Left ventricle myocardium inferior (tissue), 1 donor: ENCODE measurements around the gene FAM163B. TPM values are rescaled to one million over a fixed set of nuclear protein-coding genes. Genes with fewer than 3 reads are reported as not detected.

Experiments used
- DNase-seq: peaks from one replicate; pipeline ENCODE4 v3.0.0-alpha.2; 2020
- H3K27ac ChIP-seq: fragments of 200-600 bp; replicated peaks from 2 replicates; pipeline ENCODE4 v1.8.0; 2021
- H3K27me3 ChIP-seq: fragments of 200-600 bp; 2 replicates; pipeline ENCODE4 v1.8.0; 2021; ENCODE audit warnings: low read depth
- H3K36me3 ChIP-seq: fragments of 200-600 bp; 2 replicates; pipeline ENCODE4 v1.8.0; 2021
- H3K4me1 ChIP-seq: fragments of 200-600 bp; 2 replicates; pipeline ENCODE4 v1.8.0; 2021
- H3K4me3 ChIP-seq: fragments of 200-600 bp; 2 replicates; pipeline ENCODE4 v1.8.0; 2021; ENCODE audit warnings: mild to moderate bottlenecking, moderate library complexity
- H3K9me3 ChIP-seq: fragments of 200-600 bp; replicated peaks from 2 replicates; pipeline ENCODE4 v1.8.0; 2021
- CTCF ChIP-seq: fragments of 200-600 bp; IDR thresholded peaks from 2 replicates; pipeline ENCODE4 v1.8.0; 2021; ENCODE audit warnings: antibody characterized with exemption, mild to moderate bottlenecking, borderline replicate concordance
- intact Hi-C: fragments of 100-400 bp; cut with micrococcal nuclease; formaldehyde crosslinking; loops from one replicate; pipeline ENCODE4 v1.11.0; 2022
- total RNA-seq: library from RNA; stranded (reverse); fragmentation: NEBNext Ultra II Directional; extraction: Animal tissue kit (Norgen Biotek cat#: 25700); gene quantifications from one replicate; pipeline ENCODE4 v1.2.1, GENCODE V29; 2021
- donor health status: DM: no; HTN: yes; CAD: no; lungs with severe emphysema.

The FAM163B gene
- total RNA-seq, 1 donor from 2014 or later, result not detected

GRCh38 chr9:133591985-133592384 lies 17.2 kb downstream of the FAM163B start:
- peaks cover 9% of the 10 kb centered on the region for H3K9me3 ChIP-seq
- DNase-seq, result no peak
- H3K27ac ChIP-seq, result no peak overlapping the region
- no peaks in the 10 kb centered on the region for H3K4me1 ChIP-seq
- TF ChIP-seq CTCF, result no peak
- intact Hi-C loops, result no loop called here
- H3K36me3 ChIP-seq, result no peaks in the 10 kb centered on the region
- peaks cover 70% of the 10 kb centered on the region for H3K27me3 ChIP-seq
- H3K4me3 ChIP-seq, result no peak overlapping the region

DNA sequence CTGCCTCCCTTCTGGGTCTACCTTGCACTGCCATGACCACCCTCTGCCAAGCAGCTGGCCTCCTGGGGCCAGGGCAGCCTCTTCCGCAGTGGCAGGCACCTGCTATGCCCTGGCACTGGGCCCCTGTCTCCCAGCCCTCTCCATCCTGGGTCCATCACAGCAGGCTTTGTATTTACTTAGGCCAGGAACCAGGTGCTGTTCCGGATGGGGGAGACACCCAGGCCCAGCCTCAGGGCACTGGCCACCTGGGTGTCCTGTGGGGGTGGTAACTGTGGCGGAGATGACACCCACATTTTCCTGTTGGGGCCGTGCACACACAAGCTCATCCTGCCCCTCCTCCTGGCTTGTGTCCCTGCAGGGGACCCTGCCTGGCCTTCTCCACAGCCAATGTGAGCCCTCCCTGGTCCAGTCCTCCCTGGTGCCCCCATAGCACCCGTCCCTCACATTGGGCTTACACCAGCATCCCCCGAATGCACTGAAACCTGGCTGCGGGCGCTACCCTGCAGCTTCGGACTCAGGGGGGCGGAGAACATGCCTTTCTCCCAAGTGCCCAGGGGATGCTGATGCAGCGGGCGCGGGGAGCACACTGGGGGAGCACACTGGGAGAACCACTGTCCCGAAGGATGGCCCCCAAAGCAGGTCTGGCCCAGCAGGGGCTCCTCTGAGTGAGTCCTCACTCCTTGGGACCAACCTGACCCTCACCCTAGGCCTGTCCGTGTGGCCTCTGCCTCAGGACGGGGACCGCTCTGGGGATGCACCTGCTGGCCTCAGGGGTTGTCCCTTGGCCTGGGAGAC lies 17.9 kb downstream of the FAM163B start:
- no peak overlapping the region for H3K4me3 ChIP-seq
- peaks cover 77% of the 10 kb centered on the region for H3K27me3 ChIP-seq
- H3K9me3 ChIP-seq, result peaks cover 2% of the 10 kb centered on the region
- DNase-seq, result no peak
- H3K27ac ChIP-seq, result no peak overlapping the region
- intact Hi-C loops, result no loop called here
- no peaks in the 10 kb centered on the region for H3K4me1 ChIP-seq
- no peaks in the 10 kb centered on the region for H3K36me3 ChIP-seq
- TF ChIP-seq CTCF, result no peak

- DNase-seq, result no peak
- TF ChIP-seq CTCF, result no peak
- H3K9me3 ChIP-seq, result no peaks in the 10 kb centered on the region
- peaks cover 83% of the 10 kb centered on the region for H3K27me3 ChIP-seq
- no peak overlapping the region for H3K27ac ChIP-seq
- H3K4me3 ChIP-seq, result no peak overlapping the region
- no peaks in the 10 kb centered on the region for H3K36me3 ChIP-seq
- peaks cover 8% of the 10 kb centered on the region for H3K4me1 ChIP-seq
- intact Hi-C loops, result no loop called here
Observed at GRCh38 chr9:133590231-133590855, 18.8 kb downstream of the FAM163B start.

DNA sequence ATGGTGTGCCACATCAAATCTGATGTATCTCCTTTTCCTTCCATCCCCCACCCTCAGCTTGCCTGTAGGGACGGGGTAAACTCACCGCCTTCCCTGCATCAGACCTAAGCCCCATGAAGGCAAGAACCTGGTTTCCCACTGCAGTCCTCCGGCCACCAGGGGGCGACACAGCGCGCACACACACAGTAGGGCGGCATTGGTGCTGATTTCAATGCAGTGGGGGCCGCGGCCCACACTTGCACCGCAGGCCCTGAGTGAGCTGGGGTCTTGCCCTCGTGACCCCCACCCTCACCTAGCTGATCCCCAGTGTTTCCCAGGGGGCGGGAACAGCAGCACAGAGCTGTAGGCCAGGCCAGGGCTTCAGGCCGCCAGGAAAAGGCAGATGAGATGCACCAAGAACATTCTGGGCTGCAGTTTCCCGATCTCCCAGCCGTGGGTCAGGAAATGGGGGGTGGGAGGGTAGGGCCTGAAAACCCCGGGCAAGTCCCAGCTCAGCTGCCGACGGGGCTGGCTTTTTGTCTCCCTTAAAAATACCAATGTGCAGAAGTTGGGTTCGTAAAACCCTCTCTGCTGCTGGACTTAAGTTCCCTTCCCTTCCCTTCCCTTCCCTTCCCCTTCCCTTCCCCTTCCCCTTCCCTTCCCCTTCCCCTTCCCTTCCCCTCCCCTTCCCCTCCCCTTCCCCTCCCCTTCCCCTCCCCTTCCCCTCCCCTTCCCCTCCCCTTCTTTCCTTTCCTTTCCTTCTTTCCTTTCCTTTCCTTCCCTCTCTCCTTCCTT lies 19.5 kb downstream of the FAM163B start:
- no peak for DNase-seq
- no peak overlapping the region for H3K27ac ChIP-seq
- no peaks in the 10 kb centered on the region for H3K36me3 ChIP-seq
- H3K4me3 ChIP-seq, result no peak overlapping the region
- peaks cover 15% of the 10 kb centered on the region for H3K4me1 ChIP-seq
- peaks cover 83% of the 10 kb centered on the region for H3K27me3 ChIP-seq
- no peaks in the 10 kb centered on the region for H3K9me3 ChIP-seq
- peak; percentile 53 for TF ChIP-seq CTCF
- intact Hi-C loops, result no loop called here

GRCh38 chr9:133587466-133587865 lies 21.7 kb downstream of the FAM163B start:
- Histone ChIP-seq H3K4me3 (no peak overlapping the region), H3K27ac (no peak overlapping the region), H3K36me3 (no peaks in the 10 kb centered on the region), H3K9me3 (no peaks in the 10 kb centered on the region), H3K4me1 (peaks cover 37% of the 10 kb centered on the region), H3K27me3 (peaks cover 73% of the 10 kb centered on the region)
- no peak for TF ChIP-seq CTCF
- intact Hi-C loops, result no loop called here
- DNase-seq, result no peak
